OCI-LY1 (cell line): ENCODE measurements around the gene GID8.

Source experiments
- H2AFZ ChIP-seq: fragments of 200-600 bp; sonication (generic), shearing (Covaris generic); 2 replicates; pipeline ENCODE4 v1.6.0; 2014; ENCODE audit warnings: antibody characterized with exemption, mild to moderate bottlenecking, low read length
- H3F3A ChIP-seq: fragments of 200-600 bp; sonication (generic), shearing (Covaris generic); 2 replicates; pipeline ENCODE4 v1.6.0; 2014; ENCODE audit warnings: mild to moderate bottlenecking, antibody characterized with exemption, low read length, moderate library complexity; ENCODE audit not compliant: insufficient read depth
- H3K27ac ChIP-seq: fragments of 200-600 bp; sonication (generic); 2 replicates; pipeline ENCODE4 v1.5.1; 2014; ENCODE audit warnings: low read length, mixed run types, mild to moderate bottlenecking, low read depth; ENCODE audit not compliant: poor library complexity, severe bottlenecking
- H3K27me3 ChIP-seq: fragments of 200-600 bp; sonication (generic); 2 replicates; pipeline ENCODE4 v1.6.0; 2014; ENCODE audit warnings: antibody characterized with exemption, mild to moderate bottlenecking, low read length, moderate library complexity; ENCODE audit not compliant: insufficient read depth
- H3K36me3 ChIP-seq: fragments of 200-600 bp; sonication (generic); 2 replicates; pipeline ENCODE4 v1.6.1; 2014; ENCODE audit warnings: mild to moderate bottlenecking, antibody characterized with exemption, low read length, moderate library complexity, mixed read lengths; ENCODE audit not compliant: insufficient read depth
- H3K4me1 ChIP-seq: fragments of 200-600 bp; sonication (generic); 2 replicates; pipeline ENCODE4 v1.5.1; 2014; ENCODE audit warnings: mild to moderate bottlenecking, low read length, moderate library complexity; ENCODE audit not compliant: insufficient read depth, severe bottlenecking
- H3K4me2 ChIP-seq: fragments of 200-600 bp; sonication (generic), shearing (Covaris generic); 2 replicates; pipeline ENCODE4 v1.6.1; 2014; ENCODE audit warnings: low read length
- H3K4me3 ChIP-seq: fragments of 200-600 bp; sonication (generic); 2 replicates; pipeline ENCODE4 v1.5.1; 2014; ENCODE audit warnings: low read length, low read depth, mild to moderate bottlenecking, mixed read lengths; ENCODE audit not compliant: poor library complexity, severe bottlenecking
- H3K79me2 ChIP-seq: fragments of 200-600 bp; shearing (Covaris generic); 2 replicates; pipeline ENCODE4 v1.6.1; 2016; ENCODE audit warnings: mixed run types, low read length, mixed read lengths; ENCODE audit not compliant: insufficient read depth
- H3K9ac ChIP-seq: fragments of 200-600 bp; sonication (generic), shearing (Covaris generic); 2 replicates; pipeline ENCODE4 v1.6.1; 2014; ENCODE audit warnings: mild to moderate bottlenecking, low read length, mixed read lengths
- H3K9me2 ChIP-seq: fragments of 200-600 bp; sonication (generic), shearing (Covaris generic); 2 replicates; pipeline ENCODE4 v1.6.1; 2014; ENCODE audit warnings: low read depth, mild to moderate bottlenecking, low read length, mixed read lengths
- H3K9me3 ChIP-seq: fragments of 200-600 bp; shearing (Covaris generic); 2 replicates; pipeline ENCODE4 v1.6.1; 2014; ENCODE audit warnings: low read length, mixed read lengths
- H4K20me1 ChIP-seq: fragments of 200-600 bp; sonication (generic), shearing (Covaris generic); 2 replicates; pipeline ENCODE4 v1.6.0; 2016; ENCODE audit warnings: mild to moderate bottlenecking, low read length; ENCODE audit not compliant: insufficient read depth
- CTCF ChIP-seq: fragments of 200-600 bp; sonication (generic), shearing (Covaris generic); IDR thresholded peaks from 2 replicates; pipeline ENCODE4 v1.5.1; 2017; ENCODE audit warnings: mild to moderate bottlenecking, antibody characterized with exemption, low read length, moderate library complexity, mixed read lengths
- EZH2 ChIP-seq: fragments of 200-600 bp; sonication (generic), shearing (Covaris generic); IDR thresholded peaks from 2 replicates; pipeline ENCODE4 v1.8.0; 2017; ENCODE audit warnings: borderline replicate concordance, mixed run types, mild to moderate bottlenecking, antibody characterized with exemption, low read length, moderate library complexity, mixed read lengths

Gene GID8

GRCh38 chr20:62897666-62898065 is 40.3 kb upstream of the GID8 start:
- Histone ChIP-seq H3F3A (0 out of 2 replicates have a peak, but pooled peaks cover 3% of the 10 kb centered on the region), H3K4me3 (no peak overlapping the region), H3K9me3 (no peaks in the 10 kb centered on the region), H3K9ac (no peak overlapping the region), H3K4me2 (no peak overlapping the region), H3K36me3 (peaks cover 69% of the 10 kb centered on the region), H4K20me1 (no peaks in the 10 kb centered on the region), H3K9me2 (no peaks in the 10 kb centered on the region), H3K27me3 (no peaks in the 10 kb centered on the region), H2AFZ (no peak overlapping the region), H3K4me1 (peaks cover 26% of the 10 kb centered on the region), H3K27ac (no peak overlapping the region), H3K79me2 (no peaks in the 10 kb centered on the region)
- TF ChIP-seq CTCF (no peak), EZH2 (no peak)

GRCh38 chr20:62898093-62898964 is 39.6 kb upstream of the GID8 start:
- Histone ChIP-seq H3K36me3 (peaks cover 69% of the 10 kb centered on the region), H3K79me2 (no peaks in the 10 kb centered on the region), H3K4me3 (no peak overlapping the region), H3F3A (0 out of 2 replicates have a peak, but pooled peaks cover 3% of the 10 kb centered on the region), H3K4me2 (no peak overlapping the region), H3K9me3 (no peaks in the 10 kb centered on the region), H3K9me2 (no peaks in the 10 kb centered on the region), H3K27ac (no peak overlapping the region), H4K20me1 (no peaks in the 10 kb centered on the region), H3K9ac (no peak overlapping the region), H2AFZ (no peak overlapping the region), H3K27me3 (no peaks in the 10 kb centered on the region), H3K4me1 (peaks cover 26% of the 10 kb centered on the region)
- TF ChIP-seq EZH2 (no peak), CTCF (no peak)

- peaks cover 26% of the 10 kb centered on the region for H3K4me1 ChIP-seq
- 0 out of 2 replicates have a peak overlapping the region, but pooled peaks have one; percentile 2 for H3K9ac ChIP-seq
- peaks cover 69% of the 10 kb centered on the region for H3K36me3 ChIP-seq
- H3K9me2 ChIP-seq: no peaks in the 10 kb centered on the region
- no peak overlapping the region for H3K4me3 ChIP-seq
- H3F3A ChIP-seq: 0 out of 2 replicates have a peak, but pooled peaks cover 3% of the 10 kb centered on the region
- H3K79me2 ChIP-seq: no peaks in the 10 kb centered on the region
- H3K27ac ChIP-seq: no peak overlapping the region
- no peaks in the 10 kb centered on the region for H4K20me1 ChIP-seq
- H3K27me3 ChIP-seq: no peaks in the 10 kb centered on the region
- no peak overlapping the region for H3K4me2 ChIP-seq
- no peak for TF ChIP-seq EZH2
- no peak for TF ChIP-seq CTCF
- no peak overlapping the region for H2AFZ ChIP-seq
- H3K9me3 ChIP-seq: no peaks in the 10 kb centered on the region
These were observed 38.8 kb upstream of the GID8 start for GRCh38 chr20:62898970-62899632.
